Nephron (organoid): ENCODE measurements around the gene TBCD.

Experiments
- H3K27ac Mint-ChIP-seq, 3 experiments: 2 replicates each; pipeline ENCODE4 v1.8.0; 2020; ENCODE audit warnings: mixed read lengths in 3 of 3, mild to moderate bottlenecking in 2 of 3, moderate library complexity in 1 of 3
- H3K27me3 Mint-ChIP-seq: 2 replicates; pipeline ENCODE4 v1.8.0; 2021; ENCODE audit warnings: low read depth, mild to moderate bottlenecking, moderate library complexity, mixed read lengths
- H3K36me3 Mint-ChIP-seq: 2 replicates; pipeline ENCODE4 v1.8.0; 2020; ENCODE audit warnings: low read depth, mixed read lengths
- H3K4me1 Mint-ChIP-seq: 2 replicates; pipeline ENCODE4 v1.8.0; 2020; ENCODE audit warnings: mixed read lengths
- H3K4me3 Mint-ChIP-seq, 3 experiments: 2 replicates each; pipeline ENCODE4 v1.8.0; 2020; ENCODE audit warnings: mild to moderate bottlenecking in 3 of 3, mixed read lengths in 3 of 3, moderate library complexity in 2 of 3
- H3K9me3 Mint-ChIP-seq: 2 replicates; pipeline ENCODE4 v1.8.0; 2020; ENCODE audit warnings: mixed read lengths
- CTCF ChIP-seq, 3 experiments: fragments of 200-600 bp; sonication (generic); IDR thresholded peaks; one replicate each; pipeline ENCODE4 v1.5.0; 2021; ENCODE audit warnings: antibody characterized with exemption in 3 of 3; ENCODE audit not compliant: unreplicated experiment in 3 of 3

The TBCD gene

GRCh38 chr17:82723169-82723807 lies 28.6 kb upstream of the TBCD start:
- Mint-ChIP-seq H3K9me3 (no peaks in the 10 kb centered on the region), H3K4me3 (peak overlapping the region in 1 of 3 experiments; percentile 21), H3K27ac (no peak overlapping the region), H3K4me1 (peaks cover 4% of the 10 kb centered on the region), H3K27me3 (no peaks in the 10 kb centered on the region), H3K36me3 (peaks cover 48% of the 10 kb centered on the region)
- TF ChIP-seq CTCF (IDR thresholded peaks at IDR 0.05; ENCODE audit: unreplicated experiment in 3 of 3) = no peak

- TF ChIP-seq CTCF (IDR thresholded peaks at IDR 0.05; ENCODE audit: unreplicated experiment in 3 of 3) = no peak
These were observed 25.4 kb upstream of the TBCD start for GRCh38 chr17:82726427-82726826.

GRCh38 chr17:82729479-82730260 lies 22.2 kb upstream of the TBCD start:
- H3K36me3 Mint-ChIP-seq = peaks cover 66% of the 10 kb centered on the region
- no peak overlapping the region for H3K4me3 Mint-ChIP-seq
- H3K9me3 Mint-ChIP-seq = peaks cover 5% of the 10 kb centered on the region
- H3K27me3 Mint-ChIP-seq = no peaks in the 10 kb centered on the region
- no peak for TF ChIP-seq CTCF (IDR thresholded peaks at IDR 0.05; ENCODE audit: unreplicated experiment in 3 of 3)
- peaks cover 4% of the 10 kb centered on the region for H3K4me1 Mint-ChIP-seq
- no peak overlapping the region for H3K27ac Mint-ChIP-seq

More at GRCh38 chr17:82726427-82726826, 25.4 kb upstream of the TBCD start:
- H3K4me1 Mint-ChIP-seq = no peaks in the 10 kb centered on the region
- peaks cover 60% of the 10 kb centered on the region for H3K36me3 Mint-ChIP-seq
- H3K9me3 Mint-ChIP-seq = no peaks in the 10 kb centered on the region
- H3K4me3 Mint-ChIP-seq = no peak overlapping the region
- H3K27ac Mint-ChIP-seq = no peak overlapping the region
- no peaks in the 10 kb centered on the region for H3K27me3 Mint-ChIP-seq

- no peak overlapping the region for H3K4me3 Mint-ChIP-seq
- TF ChIP-seq CTCF (IDR thresholded peaks at IDR 0.05; ENCODE audit: unreplicated experiment in 3 of 3) = no peak
- H3K4me1 Mint-ChIP-seq = peaks cover 4% of the 10 kb centered on the region
- no peaks in the 10 kb centered on the region for H3K27me3 Mint-ChIP-seq
- no peak overlapping the region for H3K27ac Mint-ChIP-seq
- H3K36me3 Mint-ChIP-seq = peaks cover 53% of the 10 kb centered on the region
- H3K9me3 Mint-ChIP-seq = peaks cover 5% of the 10 kb centered on the region
These were observed 19.6 kb upstream of the TBCD start for GRCh38 chr17:82732118-82732743.

- Mint-ChIP-seq H3K4me1 (peaks cover 4% of the 10 kb centered on the region), H3K27me3 (no peaks in the 10 kb centered on the region), H3K27ac (peak within 1 kb of the TSS in 1 of 3 experiments; percentile 59), H3K36me3 (peaks cover 43% of the 10 kb centered on the region), H3K4me3 (peak within 1 kb of the TSS; percentile 78 to 83 (median 81)), H3K9me3 (peaks cover 11% of the 10 kb centered on the region)
- TF ChIP-seq CTCF (IDR thresholded peaks at IDR 0.05; ENCODE audit: unreplicated experiment in 3 of 3) = no peak
These were observed 16.6 kb upstream of the TBCD start, which contains the start of gene FN3K for GRCh38 chr17:82734987-82735866. FN3K (plus strand) TSS chr17:82735615; CDS start chr17:82735637, 22 bp downstream.
